HCT116 (cell line): ENCODE results near the gene SLC37A3.

Experiments
- CTCF ChIP-seq, 3 experiments: fragments of 200-600 bp in 1 of 3; sonication (generic) in 1 of 3; IDR thresholded peaks in 2 of 3; conservative IDR thresholded peaks in 1 of 3; 2 replicates each; pipeline ENCODE4 v1.5.1; 2012 to 2017; ENCODE audit warnings: low read depth in 2 of 3, low read length in 2 of 3, antibody characterized with exemption in 1 of 3, borderline replicate concordance in 1 of 3, control low read depth in 1 of 3, mild to moderate bottlenecking in 1 of 3, mixed read lengths in 1 of 3, mixed run types in 1 of 3, moderate library complexity in 1 of 3; ENCODE audit not compliant: insufficient read depth in 1 of 3
- POLR2A ChIP-seq: IDR thresholded peaks from 2 replicates; pipeline ENCODE4 v1.7.0; 2011; ENCODE audit warnings: borderline replicate concordance; ENCODE audit not compliant: insufficient read depth, insufficient read length; ENCODE audit errors: extremely low read depth

DNA sequence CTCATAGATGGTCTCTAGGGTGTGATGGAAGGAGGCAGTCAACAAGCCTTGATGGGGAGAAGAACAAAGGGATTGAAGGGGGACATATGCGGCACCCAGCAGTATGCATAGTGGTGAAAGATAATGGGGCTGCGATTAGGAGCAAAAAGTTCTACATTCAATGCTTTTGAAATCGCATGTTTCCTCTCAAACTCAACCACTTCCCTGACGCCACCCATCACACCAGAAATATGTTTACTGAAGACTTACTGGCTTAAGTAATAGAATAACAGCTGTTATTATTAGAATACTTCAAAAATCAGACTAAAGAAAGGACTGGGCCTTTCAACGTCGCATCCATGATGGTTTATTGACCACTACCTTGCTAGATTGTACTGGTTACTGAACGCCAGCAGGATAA is 49.5 kb upstream of the SLC37A3 start:
- no peak for TF ChIP-seq CTCF (IDR thresholded peaks at IDR 0.05 in 2 of 3, conservative IDR thresholded peaks at IDR 0.05 in 1 of 3; ENCODE audit: borderline replicate concordance in 1 of 3, insufficient read depth in 1 of 3, low read depth in 2 of 3, low read length in 2 of 3)
- TF ChIP-seq POLR2A, result no peak
